T-cell (primary cell): ENCODE data around the gene CA6. TPM values are rescaled to one million over a fixed set of nuclear protein-coding genes. Genes with fewer than 3 reads are reported as not detected.
A peak's percentile ranks its signal among the peaks of the same experiment; 100 is the strongest.
"Not testable (repeated sequence)": the region's sequence is repeated elsewhere in the genome, so short reads cannot be mapped to it uniquely, and the experiment has no call there.

Source experiments
- ATAC-seq, 4 experiments: fragments of 200-7000 bp in 3 of 4; fragments of 150-1000 bp in 1 of 4; cut with Tn5 transposase; replicated peaks in 1 of 4; 1 replicate in 3 of 4; 2 replicates in 1 of 4; pipeline ENCODE4 v1.10.0; 2021; ENCODE audit warnings: moderate library complexity in 3 of 4, mild to moderate bottlenecking in 2 of 4, moderate number of reproducible peaks in 1 of 4
- CTCF ChIA-PET, 2 donors: fragments of 300-600 bp; sonication (Branson Sonifier 250); formaldehyde crosslinking; loops; one replicate each; lab custom pipeline; 2022; ENCODE audit warnings: antibody characterized with exemption in 2 of 2; lab: Charles Lee
- POLR2A ChIA-PET, 2 donors: fragments of 300-600 bp; sonication (Branson Sonifier 250); formaldehyde crosslinking; loops; one replicate each; lab custom pipeline; 2022; ENCODE audit warnings: antibody characterized with exemption in 2 of 2; lab: Charles Lee
- DNase-seq, 35 experiments: peaks; one replicate each; pipeline versions ENCODE4 v3.0.0 to v3.0.0-alpha.2; 2013 to 2023
- H3K27ac ChIP-seq: one replicate; pipeline ENCODE4 v1.5.1; 2013; ENCODE audit warnings: low read length
- H3K27me3 ChIP-seq, 2 experiments: replicated peaks in 1 of 2; 1 replicate in 1 of 2; 2 replicates in 1 of 2; pipeline versions ENCODE4 v1.6.1 to v1.7.0; 2013; ENCODE audit warnings: low read length in 1 of 2, mixed read lengths in 1 of 2; ENCODE audit not compliant: control insufficient read depth in 2 of 2, insufficient read depth in 2 of 2; ENCODE audit errors: extremely low read depth in 1 of 2
- H3K36me3 ChIP-seq, 2 donors: 1 replicate in 1 of 2; 2 replicates in 1 of 2; pipeline versions ENCODE4 v1.6.1 to v1.7.0; 2013; ENCODE audit warnings: low read length in 1 of 2; ENCODE audit not compliant: control insufficient read depth in 2 of 2, insufficient read depth in 1 of 2; ENCODE audit errors: extremely low read depth in 1 of 2
- H3K4me1 ChIP-seq, 2 experiments: 1 replicate in 1 of 2; 2 replicates in 1 of 2; pipeline versions ENCODE4 v1.6.1 to v1.7.0; 2013; ENCODE audit warnings: low read length in 2 of 2, mixed read lengths in 1 of 2; ENCODE audit not compliant: insufficient read depth in 2 of 2, control insufficient read depth in 1 of 2; ENCODE audit errors: extremely low read depth in 1 of 2
- H3K4me3 ChIP-seq, 2 donors: 1 replicate in 1 of 2; 2 replicates in 1 of 2; pipeline versions ENCODE4 v1.5.1 to v1.7.0; 2013; ENCODE audit warnings: mild to moderate bottlenecking in 2 of 2, low read length in 1 of 2, moderate library complexity in 1 of 2; ENCODE audit not compliant: control insufficient read depth in 1 of 2; ENCODE audit errors: extremely low read depth in 1 of 2
- H3K9me3 ChIP-seq: 2 replicates; pipeline ENCODE4 v1.7.0; 2013
- H3K27ac Mint-ChIP-seq, 2 donors: one replicate each; pipeline ENCODE4 v1.8.0; 2020 to 2021; ENCODE audit warnings: mild to moderate bottlenecking in 2 of 2, mixed read lengths in 2 of 2
- H3K27me3 Mint-ChIP-seq, 2 donors: one replicate each; pipeline ENCODE4 v1.8.0; 2021 to 2022; ENCODE audit warnings: mixed read lengths in 2 of 2
- H3K36me3 Mint-ChIP-seq: one replicate; pipeline ENCODE4 v1.8.0; 2021; ENCODE audit warnings: mixed read lengths
- H3K4me1 Mint-ChIP-seq, 3 donors: one replicate each; pipeline ENCODE4 v1.8.0; 2020 to 2022; ENCODE audit warnings: mixed read lengths in 3 of 3, mild to moderate bottlenecking in 1 of 3
- H3K4me3 Mint-ChIP-seq, 3 donors: one replicate each; pipeline ENCODE4 v1.8.0; 2020 to 2022; ENCODE audit warnings: mild to moderate bottlenecking in 3 of 3, mixed read lengths in 3 of 3, moderate library complexity in 3 of 3
- H3K9me3 Mint-ChIP-seq, 3 donors: one replicate each; pipeline ENCODE4 v1.8.0; 2020 to 2022; ENCODE audit warnings: mixed read lengths in 3 of 3
- WGBS: methylation state at CpG from one replicate; pipeline ENCODE4 v1.1.5; 2013; ENCODE audit warnings: missing lambda C conversion rate; ENCODE audit not compliant: insufficient coverage; 5-methylcytosine and 5-hydroxymethylcytosine counted together
- total RNA-seq, 35 experiments: library from RNA in 6 of 35; stranded (reverse) in 6 of 35; fragments of 120-200 nt in 1 of 35; gene quantifications; one replicate each; pipeline versions ENCODE4 v1.2.1 to v1.2.4 and lab custom pipeline; 2013 to 2026

The CA6 gene
- total RNA-seq, 5 donors from 2014 or later (not counting 1 experiment from before 2014, with no cell fraction given), result 0.95 to 2.8 (median 1.8) TPM

DNA sequence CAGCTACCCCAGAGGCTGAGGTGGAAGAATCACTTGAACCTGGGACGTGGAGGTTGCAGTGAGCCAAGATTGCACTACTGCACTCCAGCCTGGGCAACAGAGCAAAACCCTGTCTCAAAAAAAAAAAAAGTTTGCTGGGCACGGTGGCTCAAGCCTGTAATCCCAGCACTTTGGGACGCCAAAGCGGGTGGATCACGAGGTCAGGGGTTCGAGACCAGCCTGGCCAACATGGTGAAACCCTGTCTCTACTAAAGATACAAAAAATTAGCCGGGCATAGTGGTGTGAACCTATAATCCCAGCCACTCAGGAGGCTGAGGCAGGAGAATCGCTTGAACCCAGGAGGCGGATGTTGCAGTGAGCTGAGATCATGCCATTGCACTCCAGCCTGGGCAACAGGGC, 23.2 kb downstream of the CA6 start:
- H3K4me1 ChIP-seq, result peaks cover 16 to 57% of the 10 kb centered on the region in 2 experiments
- POLR2A ChIA-PET, result not testable (repeated sequence)

GRCh38 chr1:8969937-8970336, 24.3 kb downstream of the CA6 start:
- Histone ChIP-seq H3K27me3 (no peaks in the 10 kb centered on the region), H3K9me3 (no peaks in the 10 kb centered on the region), H3K36me3 (peaks cover 3 to 4% of the 10 kb centered on the region in 2 donors), H3K4me1 (peaks cover 16 to 48% of the 10 kb centered on the region in 2 experiments), H3K4me3 (peak overlapping the region; percentile 45 to 72), H3K27ac (peak overlapping the region; percentile 49)
- Mint-ChIP-seq H3K27me3 (no peaks in the 10 kb centered on the region), H3K4me1 (peaks cover 56 to 76% (median 60%) of the 10 kb centered on the region in 3 donors), H3K9me3 (no peaks in the 10 kb centered on the region), H3K4me3 (peak overlapping the region; percentile 92 to 94 (median 92)), H3K27ac (peak overlapping the region; percentile 97 to 99), H3K36me3 (peaks cover 18% of the 10 kb centered on the region)
- ChIA-PET CTCF (interaction anchor here in 1 of 2 donors (0.6 kb wide), 2 partner anchors 71 to 835 kb away, joined by 3 read pairs; no protein-coding TSS in a partner anchor), POLR2A (interaction anchor here in 1 of 2 donors (0.7 to 1.1 kb wide), 3 partner anchors 18 to 43 kb away, joined by 5 to 13 read pairs (median 6); no protein-coding TSS in a partner anchor)
- ATAC-seq (peak in 1 of 4 experiments; percentile 33), DNase-seq (peak in 29 of 35 experiments; percentile 16 to 66 (median 38))
- WGBS, result no CpG with 5 or more reads among the region's 7 CpGs

More for the DNA sequence above, 23.2 kb downstream of the CA6 start:
- Mint-ChIP-seq H3K36me3 (peaks cover 26% of the 10 kb centered on the region), H3K27ac (peak overlapping the region; percentile 97 to 99), H3K4me1 (peaks cover 67 to 86% (median 70%) of the 10 kb centered on the region in 3 donors), H3K4me3 (peak overlapping the region; percentile 92 to 94 (median 92))
- ATAC-seq, H3K36me3 ChIP-seq, H3K27ac ChIP-seq, H3K27me3 ChIP-seq, H3K9me3 Mint-ChIP-seq, H3K27me3 Mint-ChIP-seq, H3K9me3 ChIP-seq, CTCF ChIA-PET, DNase-seq: not testable (repeated sequence)
- peak overlapping the region; percentile 45 to 72 for H3K4me3 ChIP-seq
- WGBS, result 58% methylated on average over 6 of the region's 9 CpGs

DNA sequence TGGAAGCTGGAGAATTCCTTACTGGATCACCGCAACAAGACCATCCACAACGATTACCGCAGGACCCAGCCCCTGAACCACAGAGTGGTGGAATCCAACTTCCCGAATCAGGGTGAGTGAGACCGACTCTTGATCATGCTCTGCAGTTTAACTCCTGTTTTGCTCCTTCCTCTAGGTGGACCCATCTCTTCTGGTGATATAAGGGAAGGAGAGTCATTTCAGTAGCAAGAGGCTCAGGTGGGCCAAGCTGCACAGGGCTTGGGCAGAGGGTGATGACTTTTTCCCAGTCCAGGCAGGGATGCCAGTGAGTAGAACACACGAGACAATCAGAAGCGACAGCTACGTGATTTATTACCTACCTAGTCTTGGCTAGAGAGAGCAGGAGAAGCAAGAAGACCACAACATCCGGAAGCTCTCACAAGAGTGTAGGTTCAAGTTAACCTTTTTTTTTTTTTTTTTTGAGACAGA, 25.2 kb downstream of the CA6 start:
- Histone ChIP-seq H3K4me3 (peak overlapping the region; percentile 45 to 72), H3K27ac (peak overlapping the region; percentile 47), H3K9me3 (no peaks in the 10 kb centered on the region), H3K4me1 (peaks cover 12 to 41% of the 10 kb centered on the region in 2 experiments), H3K36me3 (peaks cover 3 to 4% of the 10 kb centered on the region in 2 donors), H3K27me3 (no peaks in the 10 kb centered on the region)
- Mint-ChIP-seq H3K9me3 (no peaks in the 10 kb centered on the region), H3K4me3 (peak overlapping the region; percentile 92 to 94 (median 92)), H3K27ac (peak overlapping the region; percentile 97 to 99), H3K36me3 (peaks cover 14% of the 10 kb centered on the region), H3K4me1 (peaks cover 48 to 66% (median 50%) of the 10 kb centered on the region in 3 donors), H3K27me3 (no peaks in the 10 kb centered on the region)
- ChIA-PET POLR2A (interaction anchor here (0.6 to 1.1 kb wide), 4 partner anchors 34 to 1079 kb away, joined by 3 to 13 read pairs (median 5); no protein-coding TSS in a partner anchor), CTCF (interaction anchor here in 1 of 2 donors (0.7 to 1.1 kb wide), 3 partner anchors 8 to 34 kb away, joined by 3 to 16 read pairs (median 4); no protein-coding TSS in a partner anchor)
- ATAC-seq (peak; percentile 84 to 90 (median 87)), DNase-seq (peak in 32 of 35 experiments; percentile 9 to 75 (median 35))
- 0% methylated on average over 4 of the region's 9 CpGs for WGBS

- peaks cover 0 to 3% of the 10 kb centered on the region in 2 donors for H3K36me3 ChIP-seq
- DNase-seq (no peak), ATAC-seq (no peak)
- peaks cover 6 to 22% of the 10 kb centered on the region in 2 experiments for H3K4me1 ChIP-seq
- H3K4me1 Mint-ChIP-seq, result peaks cover 20 to 37% (median 27%) of the 10 kb centered on the region in 3 donors
- WGBS, result 91% methylated on average over 4 of the region's 7 CpGs
- no peaks in the 10 kb centered on the region for H3K9me3 Mint-ChIP-seq
- peaks cover 2% of the 10 kb centered on the region for H3K36me3 Mint-ChIP-seq
- no peaks in the 10 kb centered on the region for H3K9me3 ChIP-seq
- no peak overlapping the region for H3K27ac Mint-ChIP-seq
- no peak overlapping the region for H3K27ac ChIP-seq
- ChIA-PET POLR2A (interaction anchor here in 1 of 2 donors (0.8 kb wide), 1 partner anchor 270 kb away, joined by 4 read pairs; no protein-coding TSS in a partner anchor), CTCF (interaction anchor here in 1 of 2 donors (0.6 kb wide), 1 partner anchor 30 kb away, joined by 4 read pairs; no protein-coding TSS in a partner anchor)
- no peaks in the 10 kb centered on the region for H3K27me3 Mint-ChIP-seq
- no peak overlapping the region for H3K4me3 Mint-ChIP-seq
- H3K4me3 ChIP-seq, result no peak overlapping the region
- peaks cover 0 to 3% of the 10 kb centered on the region in 2 experiments for H3K27me3 ChIP-seq
These were observed 28.9 kb downstream of the CA6 start for GRCh38 chr1:8974551-8974950.

DNA sequence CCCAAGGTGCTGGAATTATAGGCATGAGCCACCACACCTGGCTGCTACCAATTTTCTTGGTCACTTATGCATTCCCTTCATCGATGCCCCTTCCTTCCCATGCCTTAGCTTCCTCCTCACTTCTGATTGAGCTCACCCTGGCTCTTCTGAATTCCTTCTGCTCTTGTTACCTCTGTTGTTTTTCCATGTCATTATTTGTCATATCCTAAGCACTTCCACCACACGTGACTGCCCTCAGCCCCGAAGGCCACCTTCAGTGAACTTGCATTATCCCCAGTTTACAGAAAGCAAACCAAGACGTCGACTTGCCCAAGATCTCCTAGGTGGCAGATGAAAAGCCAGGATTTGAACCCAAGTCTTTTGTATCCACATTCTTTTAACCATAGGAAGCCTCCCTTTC, 30.7 kb downstream of the CA6 start:
- Mint-ChIP-seq H3K4me3 (no peak overlapping the region), H3K9me3 (no peaks in the 10 kb centered on the region), H3K4me1 (peaks cover 9 to 28% (median 20%) of the 10 kb centered on the region in 3 donors), H3K27me3 (no peaks in the 10 kb centered on the region), H3K27ac (no peak overlapping the region), H3K36me3 (no peaks in the 10 kb centered on the region)
- H3K36me3 ChIP-seq, result peaks cover 0 to 3% of the 10 kb centered on the region in 2 donors
- H3K27ac ChIP-seq, result no peak overlapping the region
- no peak overlapping the region for H3K4me3 ChIP-seq
- POLR2A ChIA-PET, result no interaction called here
- WGBS, result 92% methylated on average over 4 of the region's 5 CpGs
- peaks cover 0 to 6% of the 10 kb centered on the region in 2 experiments for H3K27me3 ChIP-seq
- no peak for ATAC-seq
- no peaks in the 10 kb centered on the region for H3K9me3 ChIP-seq
- no peak for DNase-seq
- CTCF ChIA-PET, result interaction anchor here in 1 of 2 donors (0.5 to 0.7 kb wide), 2 partner anchors 57 to 165 kb away, joined by 3 to 6 read pairs; no protein-coding TSS in a partner anchor
- peaks cover 4 to 9% of the 10 kb centered on the region in 2 experiments for H3K4me1 ChIP-seq

DNA sequence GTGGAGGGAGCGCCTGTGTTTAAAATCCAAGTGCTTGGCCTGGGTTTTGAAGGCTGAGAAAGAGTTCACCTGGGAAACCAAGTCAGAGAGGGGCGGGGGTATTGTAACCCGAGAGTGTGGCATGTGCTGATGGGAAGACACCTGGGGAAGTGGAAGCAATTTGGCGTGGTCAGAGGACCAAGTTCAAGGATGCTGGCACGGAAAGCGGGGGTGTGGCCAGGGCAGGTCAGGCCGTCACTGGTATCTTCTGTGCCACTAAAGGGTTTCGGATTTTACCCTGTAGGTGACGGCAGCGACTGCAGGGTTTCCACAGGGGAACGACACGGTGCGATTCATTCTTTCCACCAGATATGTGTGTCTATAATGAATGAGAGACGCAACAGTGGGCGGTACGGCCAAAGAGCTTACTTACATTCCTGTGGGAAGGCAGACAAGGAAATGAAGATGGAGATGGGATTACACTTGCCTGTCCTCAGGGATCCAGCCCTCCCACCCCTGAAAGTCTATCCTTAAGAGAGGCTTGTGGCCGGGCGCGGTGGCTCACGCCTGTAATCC, 31.3 kb downstream of the CA6 start:
- H3K4me1 Mint-ChIP-seq, result peaks cover 3 to 21% (median 13%) of the 10 kb centered on the region in 3 donors
- Histone ChIP-seq H3K9me3 (no peaks in the 10 kb centered on the region), H3K4me3 (no peak overlapping the region), H3K4me1 (peaks cover 0 to 3% of the 10 kb centered on the region in 2 experiments), H3K27me3 (peaks cover 0 to 6% of the 10 kb centered on the region in 2 experiments), H3K36me3 (peaks cover 0 to 3% of the 10 kb centered on the region in 2 donors), H3K27ac (no peak overlapping the region)
- 68% methylated on average over 8 of the region's 20 CpGs for WGBS
- no peak overlapping the region for H3K4me3 Mint-ChIP-seq
- no peak overlapping the region for H3K27ac Mint-ChIP-seq
- no peak for DNase-seq
- no peaks in the 10 kb centered on the region for H3K9me3 Mint-ChIP-seq
- ChIA-PET CTCF (interaction anchor here in 1 of 2 donors (0.7 kb wide), 1 partner anchor 21 kb away, joined by 4 read pairs; no protein-coding TSS in a partner anchor), POLR2A (no interaction called here)
- no peaks in the 10 kb centered on the region for H3K36me3 Mint-ChIP-seq
- H3K27me3 Mint-ChIP-seq, result no peaks in the 10 kb centered on the region
- ATAC-seq, result no peak
